Neural progenitor cell (in vitro differentiated cells): ENCODE measurements around the gene DOCK10. TPM values are rescaled to one million over a fixed set of nuclear protein-coding genes. Genes with fewer than 3 reads are reported as not detected.
A peak's percentile ranks its signal among the peaks of the same experiment; 100 is the strongest.

ENCODE experiments used
- DNase-seq: peaks from one replicate; pipeline ENCODE4 v3.0.0-alpha.2; 2016; ENCODE audit warnings: low spot score
- H2AFZ ChIP-seq: fragments of 200-600 bp; sonication (generic); replicated peaks from 2 replicates; pipeline ENCODE4 v1.6.1; 2016; ENCODE audit warnings: antibody characterized with exemption
- H3F3A ChIP-seq: fragments of 200-600 bp; sonication (generic); 2 replicates; pipeline ENCODE4 v1.6.1; 2016; ENCODE audit warnings: antibody characterized with exemption, low read depth
- H3K27ac ChIP-seq: fragments of 200-600 bp; sonication (generic); 2 replicates; pipeline ENCODE4 v1.5.1; 2016; ENCODE audit warnings: mild to moderate bottlenecking
- H3K27me3 ChIP-seq: fragments of 200-600 bp; sonication (generic); 2 replicates; pipeline ENCODE4 v1.6.1; 2016; ENCODE audit warnings: mild to moderate bottlenecking, moderate library complexity
- H3K36me3 ChIP-seq: fragments of 200-600 bp; sonication (generic); 2 replicates; pipeline ENCODE4 v1.5.1; 2016
- H3K4me1 ChIP-seq: fragments of 200-600 bp; sonication (generic); 2 replicates; pipeline ENCODE4 v1.6.1; 2016; ENCODE audit warnings: mixed run types
- H3K4me2 ChIP-seq: fragments of 200-600 bp; sonication (generic); 2 replicates; pipeline ENCODE4 v1.6.1; 2016
- H3K4me3 ChIP-seq: fragments of 200-600 bp; sonication (generic); 2 replicates; pipeline ENCODE4 v1.5.1; 2016
- H3K79me2 ChIP-seq: fragments of 200-600 bp; sonication (generic); 2 replicates; pipeline ENCODE4 v1.6.1; 2016; ENCODE audit warnings: low read depth
- H3K9ac ChIP-seq: fragments of 200-600 bp; sonication (generic); 2 replicates; pipeline ENCODE4 v1.6.1; 2016
- H3K9me3 ChIP-seq: fragments of 200-600 bp; sonication (generic); 2 replicates; pipeline ENCODE4 v1.5.1; 2016; ENCODE audit warnings: low read depth
- H4K20me1 ChIP-seq: fragments of 200-600 bp; sonication (generic); 2 replicates; pipeline ENCODE4 v1.6.1; 2016; ENCODE audit warnings: low read depth
- H3K27ac Mint-ChIP-seq: 3 replicates; pipeline ENCODE4 v1.8.0; 2021; ENCODE audit warnings: mixed read lengths
- H3K27me3 Mint-ChIP-seq: 2 replicates; pipeline ENCODE4 v1.8.0; 2022; ENCODE audit warnings: low read depth, mild to moderate bottlenecking, inconsistent platforms, moderate library complexity, mixed read lengths; ENCODE audit not compliant: insufficient read depth
- H3K36me3 Mint-ChIP-seq: 3 replicates; pipeline ENCODE4 v1.8.0; 2021; ENCODE audit warnings: mixed read lengths
- H3K4me1 Mint-ChIP-seq: 3 replicates; pipeline ENCODE4 v1.8.0; 2021; ENCODE audit warnings: mixed read lengths
- H3K4me3 Mint-ChIP-seq: 3 replicates; pipeline ENCODE4 v1.8.0; 2021; ENCODE audit warnings: mild to moderate bottlenecking, moderate library complexity, mixed read lengths
- H3K9me3 Mint-ChIP-seq: 3 replicates; pipeline ENCODE4 v1.8.0; 2020; ENCODE audit warnings: mixed read lengths
- CTCF ChIP-seq: fragments of 200-600 bp; sonication (generic); IDR thresholded peaks from 2 replicates; pipeline ENCODE4 v1.5.1; 2017; ENCODE audit warnings: antibody characterized with exemption, mild to moderate bottlenecking
- EZH2 ChIP-seq: fragments of 200-600 bp; sonication (generic); IDR thresholded peaks from 2 replicates; pipeline ENCODE4 v1.6.1; 2017; ENCODE audit warnings: antibody characterized with exemption, mild to moderate bottlenecking, moderate library complexity
- EZH2phosphoT487 ChIP-seq: fragments of 200-600 bp; sonication (generic); IDR thresholded peaks from 2 replicates; pipeline ENCODE4 v1.6.1; 2017; ENCODE audit warnings: antibody characterized with exemption
- total RNA-seq: library from RNA; depleted of rRNA; stranded (reverse); fragments of >200 nt; gene quantifications from 2 replicates; pipeline ENCODE4 v1.2.3, GENCODE V29; 2015; ENCODE audit warnings: low replicate concordance

The DOCK10 gene
- total RNA-seq, 1 donor from 2014 or later: 1.1 TPM

- Histone ChIP-seq H3K27me3 (peaks cover 90% of the 10 kb centered on the region), H2AFZ (peak overlapping the region; percentile 99)
These were observed 939 bp downstream of the DOCK10 start for GRCh38 chr2:225041207-225041850.

GRCh38 chr2:225040856-225041206, 1.4 kb downstream of the DOCK10 start:
- DNase-seq: peak; percentile 7
- no peak for TF ChIP-seq CTCF
- TF ChIP-seq EZH2: no peak
- TF ChIP-seq EZH2phosphoT487: no peak
- peak overlapping the region; percentile 97 for H3K4me2 ChIP-seq
- H3K79me2 ChIP-seq: no peaks in the 10 kb centered on the region
- no peak overlapping the region for H3K9ac ChIP-seq
- no peak overlapping the region for H3K27ac ChIP-seq
- H3K9me3 ChIP-seq: no peaks in the 10 kb centered on the region
- Mint-ChIP-seq H3K27me3 (peaks cover 21% of the 10 kb centered on the region), H3K27ac (no peak overlapping the region), H3K4me3 (peak overlapping the region; percentile 87), H3K9me3 (no peaks in the 10 kb centered on the region), H3K36me3 (no peaks in the 10 kb centered on the region), H3K4me1 (peaks cover 17% of the 10 kb centered on the region)
- no peaks in the 10 kb centered on the region for H3K36me3 ChIP-seq
- H2AFZ ChIP-seq: no peak overlapping the region
- peaks cover 7% of the 10 kb centered on the region for H3F3A ChIP-seq
- H3K4me1 ChIP-seq: peaks cover 10% of the 10 kb centered on the region
- no peaks in the 10 kb centered on the region for H4K20me1 ChIP-seq
- peak overlapping the region; percentile 69 for H3K4me3 ChIP-seq
- H3K27me3 ChIP-seq: peaks cover 85% of the 10 kb centered on the region

More at GRCh38 chr2:225041207-225041850, 939 bp downstream of the DOCK10 start:
- Histone ChIP-seq H3K79me2 (no peaks in the 10 kb centered on the region), H3K9ac (no peak overlapping the region), H3K4me2 (peak overlapping the region; percentile 97), H3K9me3 (no peaks in the 10 kb centered on the region), H3K4me1 (peaks cover 10% of the 10 kb centered on the region), H3K27ac (no peak overlapping the region), H4K20me1 (no peaks in the 10 kb centered on the region), H3F3A (peaks cover 7% of the 10 kb centered on the region), H3K36me3 (no peaks in the 10 kb centered on the region), H3K4me3 (peak overlapping the region; percentile 69)
- H3K4me3 Mint-ChIP-seq: peak overlapping the region; percentile 87
- H3K36me3 Mint-ChIP-seq: no peaks in the 10 kb centered on the region
- H3K9me3 Mint-ChIP-seq: no peaks in the 10 kb centered on the region
- TF ChIP-seq EZH2phosphoT487 (no peak), EZH2 (no peak), CTCF (no peak)
- peak; percentile 43 for DNase-seq
- peaks cover 17% of the 10 kb centered on the region for H3K4me1 Mint-ChIP-seq
- H3K27me3 Mint-ChIP-seq: peaks cover 21% of the 10 kb centered on the region
- no peak overlapping the region for H3K27ac Mint-ChIP-seq

- H3K4me2 ChIP-seq: no peak overlapping the region
- no peaks in the 10 kb centered on the region for H4K20me1 ChIP-seq
- no peak for TF ChIP-seq EZH2
- no peaks in the 10 kb centered on the region for H3K79me2 ChIP-seq
- H3K27ac ChIP-seq: no peak overlapping the region
- no peaks in the 10 kb centered on the region for H3K36me3 ChIP-seq
- peak overlapping the region; percentile 59 for H3K4me3 Mint-ChIP-seq
- H3K27me3 Mint-ChIP-seq: peaks cover 21% of the 10 kb centered on the region
- H3K4me1 Mint-ChIP-seq: peaks cover 17% of the 10 kb centered on the region
- no peak overlapping the region for H3K27ac Mint-ChIP-seq
- peaks cover 7% of the 10 kb centered on the region for H3F3A ChIP-seq
- no peaks in the 10 kb centered on the region for H3K9me3 Mint-ChIP-seq
- H3K9me3 ChIP-seq: no peaks in the 10 kb centered on the region
- no peak overlapping the region for H2AFZ ChIP-seq
- peaks cover 10% of the 10 kb centered on the region for H3K4me1 ChIP-seq
- no peaks in the 10 kb centered on the region for H3K36me3 Mint-ChIP-seq
- H3K4me3 ChIP-seq: no peak overlapping the region
- H3K9ac ChIP-seq: no peak overlapping the region
- DNase-seq: peak; percentile 11
- H3K27me3 ChIP-seq: peaks cover 78% of the 10 kb centered on the region
These were observed 2.1 kb downstream of the DOCK10 start for GRCh38 chr2:225040142-225040541.

- Histone ChIP-seq H3K27me3 (peaks cover 58% of the 10 kb centered on the region), H3K9ac (no peak overlapping the region), H3K9me3 (no peaks in the 10 kb centered on the region), H3K27ac (no peak overlapping the region), H3K79me2 (no peaks in the 10 kb centered on the region), H2AFZ (no peak overlapping the region), H3F3A (peaks cover 7% of the 10 kb centered on the region), H3K4me3 (no peak overlapping the region), H3K4me2 (no peak overlapping the region), H4K20me1 (no peaks in the 10 kb centered on the region), H3K36me3 (no peaks in the 10 kb centered on the region), H3K4me1 (peaks cover 10% of the 10 kb centered on the region)
- H3K36me3 Mint-ChIP-seq: no peaks in the 10 kb centered on the region
- H3K4me1 Mint-ChIP-seq: peaks cover 22% of the 10 kb centered on the region
- no peak for DNase-seq
- peaks cover 10% of the 10 kb centered on the region for H3K27me3 Mint-ChIP-seq
- no peak for TF ChIP-seq EZH2phosphoT487
- no peak for TF ChIP-seq EZH2
- TF ChIP-seq CTCF: no peak
- no peak overlapping the region for H3K27ac Mint-ChIP-seq
- H3K9me3 Mint-ChIP-seq: no peaks in the 10 kb centered on the region
- H3K4me3 Mint-ChIP-seq: no peak overlapping the region
These were observed 4.1 kb downstream of the DOCK10 start for GRCh38 chr2:225038231-225038523.
